DND-41 (cell line): ENCODE results near the gene NPNT.

Experiments
- ATAC-seq: fragments of 200-7000 bp; cut with Tn5 transposase; 3 replicates; pipeline ENCODE4 v1.9.1; 2021; ENCODE audit warnings: low read depth; ENCODE audit not compliant: insufficient read depth
- DNase-seq: peaks from one replicate; pipeline ENCODE4 v3.0.0-alpha.2; 2020
- H2AFZ ChIP-seq: 2 replicates; pipeline ENCODE4 v1.6.0; 2012; ENCODE audit warnings: low read depth, low read length
- H3K27ac ChIP-seq: 2 replicates; pipeline ENCODE4 v1.5.1; 2012; ENCODE audit warnings: low read length, inconsistent platforms
- H3K27me3 ChIP-seq: fragments of 200-600 bp; sonication (generic); 2 replicates; pipeline ENCODE4 v1.6.0; 2012; ENCODE audit warnings: low read length, mild to moderate bottlenecking, inconsistent platforms; ENCODE audit not compliant: insufficient read depth, poor library complexity
- H3K36me3 ChIP-seq: 2 replicates; pipeline ENCODE4 v1.5.1; 2012; ENCODE audit warnings: low read length, inconsistent platforms; ENCODE audit not compliant: insufficient read depth
- H3K4me1 ChIP-seq: 2 replicates; pipeline ENCODE4 v1.5.1; 2012; ENCODE audit warnings: mild to moderate bottlenecking, low read length; ENCODE audit not compliant: insufficient read depth
- H3K4me2 ChIP-seq: 2 replicates; pipeline ENCODE4 v1.6.0; 2012; ENCODE audit warnings: mild to moderate bottlenecking, moderate library complexity, low read length, inconsistent platforms; ENCODE audit not compliant: insufficient read depth
- H3K4me3 ChIP-seq, 2 experiments: fragments of 200-600 bp in 1 of 2; shearing (Covaris generic) in 1 of 2; 2 replicates each; pipeline ENCODE4 v1.5.1; 2012 to 2016; ENCODE audit warnings: inconsistent platforms in 2 of 2, low read length in 2 of 2, mild to moderate bottlenecking in 2 of 2, low read depth in 1 of 2, moderate library complexity in 1 of 2
- H3K79me2 ChIP-seq: 2 replicates; pipeline ENCODE4 v1.6.0; 2012; ENCODE audit warnings: low read length, inconsistent platforms; ENCODE audit not compliant: insufficient read depth
- H3K9ac ChIP-seq: 2 replicates; pipeline ENCODE4 v1.6.0; 2012; ENCODE audit warnings: low read depth, mild to moderate bottlenecking, inconsistent platforms, low read length, moderate library complexity
- H3K9me3 ChIP-seq: 2 replicates; pipeline ENCODE4 v1.5.1; 2012; ENCODE audit warnings: low read length, moderate library complexity, mild to moderate bottlenecking, inconsistent platforms; ENCODE audit not compliant: insufficient read depth, severe bottlenecking
- H4K20me1 ChIP-seq: 2 replicates; pipeline ENCODE4 v1.6.0; 2012; ENCODE audit warnings: low read length; ENCODE audit not compliant: insufficient read depth
- CTCF ChIP-seq: IDR thresholded peaks from 2 replicates; pipeline ENCODE4 v1.5.1; 2012; ENCODE audit warnings: borderline replicate concordance, low read length, moderate library complexity, mild to moderate bottlenecking; ENCODE audit not compliant: poor library complexity, severe bottlenecking; ENCODE audit errors: extremely low read depth
- EZH2 ChIP-seq: IDR thresholded peaks from 3 replicates; pipeline ENCODE4 v1.6.1; 2012; ENCODE audit warnings: borderline replicate concordance, low read depth, mild to moderate bottlenecking, moderate library complexity, low read length, inconsistent platforms; ENCODE audit not compliant: severe bottlenecking

Gene NPNT

GRCh38 chr4:105989485-105990242 is 94.4 kb downstream of the NPNT start:
- Histone ChIP-seq H3K79me2 (no peaks in the 10 kb centered on the region), H3K9me3 (no peaks in the 10 kb centered on the region), H3K27me3 (no peaks in the 10 kb centered on the region), H2AFZ (no peak overlapping the region), H3K27ac (no peak overlapping the region), H3K4me3 (no peak overlapping the region), H3K4me1 (no peaks in the 10 kb centered on the region), H4K20me1 (no peaks in the 10 kb centered on the region), H3K36me3 (no peaks in the 10 kb centered on the region), H3K4me2 (no peak overlapping the region), H3K9ac (no peak overlapping the region)
- no peak for ATAC-seq
- no peak for TF ChIP-seq CTCF
- TF ChIP-seq EZH2, result no peak
- no peak for DNase-seq

GRCh38 chr4:105990933-105991332 is 95.7 kb downstream of the NPNT start:
- Histone ChIP-seq H3K36me3 (no peaks in the 10 kb centered on the region), H3K4me2 (no peak overlapping the region)

GRCh38 chr4:105991726-105992125 is 96.5 kb downstream of the NPNT start:
- Histone ChIP-seq H3K4me1 (no peaks in the 10 kb centered on the region), H3K9ac (no peak overlapping the region), H3K9me3 (no peaks in the 10 kb centered on the region), H3K4me2 (no peak overlapping the region), H3K4me3 (no peak overlapping the region), H4K20me1 (no peaks in the 10 kb centered on the region), H2AFZ (no peak overlapping the region), H3K79me2 (no peaks in the 10 kb centered on the region), H3K27ac (no peak overlapping the region), H3K27me3 (no peaks in the 10 kb centered on the region), H3K36me3 (no peaks in the 10 kb centered on the region)
- ATAC-seq (no peak), DNase-seq (no peak)
- TF ChIP-seq EZH2, result no peak
- no peak for TF ChIP-seq CTCF

More at GRCh38 chr4:105990933-105991332, 95.7 kb downstream of the NPNT start:
- no peaks in the 10 kb centered on the region for H3K9me3 ChIP-seq
- no peak overlapping the region for H3K9ac ChIP-seq
- ATAC-seq, result no peak
- H3K27ac ChIP-seq, result no peak overlapping the region
- no peak for DNase-seq
- TF ChIP-seq EZH2 (no peak), CTCF (no peak)
- no peaks in the 10 kb centered on the region for H3K27me3 ChIP-seq
- no peaks in the 10 kb centered on the region for H3K79me2 ChIP-seq
- no peak overlapping the region for H3K4me3 ChIP-seq
- no peak overlapping the region for H2AFZ ChIP-seq
- H4K20me1 ChIP-seq, result no peaks in the 10 kb centered on the region
- H3K4me1 ChIP-seq, result no peaks in the 10 kb centered on the region
